HG02938 (cell line): ENCODE results near the gene RSPH9.
A peak's percentile ranks its signal among the peaks of the same experiment; 100 is the strongest.

Experiments
- ATAC-seq: cut with Tn5 transposase; IDR thresholded peaks from one replicate; pipeline ENCODE4 v1.9.1; 2021; ENCODE audit warnings: mild to moderate bottlenecking, moderate library complexity; ENCODE audit not compliant: unreplicated experiment

The RSPH9 gene

DNA sequence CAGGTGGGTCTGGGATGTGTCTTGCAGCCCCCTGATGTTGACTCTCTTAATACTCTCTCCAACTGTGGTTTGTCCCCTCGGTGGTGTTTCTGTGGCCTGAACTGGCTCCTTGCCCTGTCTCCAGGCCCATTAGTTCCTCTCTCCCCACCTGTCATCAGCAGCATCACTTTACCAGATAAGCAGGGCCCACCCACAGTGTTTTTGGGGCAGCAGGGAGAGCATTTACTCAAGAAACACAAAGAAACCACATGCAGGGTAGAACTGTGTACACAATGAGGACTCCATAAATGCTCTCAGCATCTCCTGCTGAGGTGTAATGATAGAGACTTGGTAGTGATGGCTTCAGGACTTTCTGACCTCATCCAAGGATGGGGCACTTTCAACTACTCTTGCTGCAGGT lies 62.9 kb downstream of the RSPH9 start:
- ATAC-seq, result no peak

DNA sequence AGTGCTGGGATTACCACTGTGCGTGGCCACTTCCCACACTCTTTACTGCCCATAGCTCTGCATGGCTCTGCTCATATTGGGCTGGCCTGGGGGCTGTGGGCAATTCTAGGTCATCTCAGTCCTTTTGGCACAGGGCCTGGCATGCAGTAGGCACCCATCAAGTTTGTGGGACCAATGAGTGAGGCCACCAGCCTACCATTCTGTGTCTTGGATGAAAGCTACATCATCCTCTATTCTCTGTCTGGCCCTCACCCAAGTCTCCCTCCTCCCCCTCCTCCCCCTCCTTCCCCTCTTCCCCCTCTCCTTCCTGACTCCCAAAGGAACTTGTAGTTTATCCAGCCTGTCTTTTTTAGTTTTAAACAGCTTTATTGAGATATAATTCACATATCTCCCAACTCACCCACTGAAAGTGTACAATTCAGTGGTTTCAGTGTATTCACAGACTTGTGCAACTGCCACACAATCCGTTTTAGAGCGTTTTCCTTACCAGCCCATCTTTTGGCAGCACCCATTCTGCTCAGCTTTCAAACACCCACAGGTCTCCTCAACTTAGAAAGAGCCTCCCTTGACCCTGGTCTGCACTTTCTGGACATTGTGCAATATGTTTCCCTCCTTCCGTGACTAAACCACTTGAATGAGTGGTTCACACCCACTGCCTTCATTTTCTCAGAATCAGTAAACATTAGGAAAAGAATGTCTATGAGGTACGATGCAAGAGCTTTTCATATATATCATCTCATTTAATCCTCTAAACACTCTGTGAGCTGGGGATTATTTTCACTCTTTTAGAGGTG lies 64.2 kb downstream of the RSPH9 start:
- no peak for ATAC-seq

DNA sequence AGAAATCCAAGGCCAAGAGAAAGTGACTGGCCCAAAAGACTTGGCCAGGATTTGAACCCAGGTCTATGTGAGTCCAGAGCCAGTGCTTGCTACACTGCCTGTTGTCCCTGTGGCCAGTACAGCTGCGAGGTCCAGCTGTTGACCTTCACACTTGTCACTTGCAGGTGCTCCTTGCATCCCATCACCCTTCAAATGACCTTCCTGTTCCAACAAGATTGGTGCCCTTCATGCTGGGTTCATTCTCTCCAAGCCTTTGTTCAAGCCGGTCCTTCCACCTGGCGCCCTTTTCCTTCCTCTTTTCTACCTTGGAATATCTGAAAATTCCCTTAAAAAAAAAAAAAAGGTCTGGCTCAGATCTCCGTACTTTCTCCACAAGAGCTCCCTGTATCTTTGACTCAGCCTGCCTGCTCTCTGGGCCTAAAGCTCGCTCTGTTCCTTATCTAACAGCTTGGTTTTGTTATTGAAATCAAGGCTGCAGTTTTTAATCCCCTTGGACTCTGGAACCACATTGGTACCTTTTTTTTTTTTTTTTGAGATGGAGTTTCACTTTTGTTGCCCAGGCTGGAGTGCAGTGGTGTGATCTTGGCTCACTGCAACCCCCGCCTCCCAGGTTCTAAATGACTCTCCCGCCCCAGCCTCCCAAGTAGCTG lies 64.9 kb downstream of the RSPH9 start:
- no peak for ATAC-seq

DNA sequence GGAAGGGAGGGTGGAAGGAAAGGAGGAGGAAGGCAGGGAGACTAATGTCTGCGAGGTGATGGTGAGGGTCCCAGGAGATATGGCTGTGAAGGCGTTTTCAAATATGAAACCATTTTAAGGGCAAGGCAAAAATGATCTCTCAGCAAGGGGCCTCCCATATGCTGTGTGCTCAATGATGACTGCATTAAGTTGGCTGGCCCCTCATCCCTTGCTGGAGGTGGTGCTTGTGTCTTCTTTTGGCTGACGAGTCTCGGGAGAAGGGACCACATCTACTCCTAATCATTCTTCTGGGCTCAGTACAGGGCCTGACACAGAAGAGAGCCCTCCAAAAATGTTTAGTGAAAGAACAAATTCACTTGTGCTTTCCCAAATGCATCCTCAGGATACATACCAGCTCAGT lies 65.7 kb downstream of the RSPH9 start:
- ATAC-seq, result no peak

DNA sequence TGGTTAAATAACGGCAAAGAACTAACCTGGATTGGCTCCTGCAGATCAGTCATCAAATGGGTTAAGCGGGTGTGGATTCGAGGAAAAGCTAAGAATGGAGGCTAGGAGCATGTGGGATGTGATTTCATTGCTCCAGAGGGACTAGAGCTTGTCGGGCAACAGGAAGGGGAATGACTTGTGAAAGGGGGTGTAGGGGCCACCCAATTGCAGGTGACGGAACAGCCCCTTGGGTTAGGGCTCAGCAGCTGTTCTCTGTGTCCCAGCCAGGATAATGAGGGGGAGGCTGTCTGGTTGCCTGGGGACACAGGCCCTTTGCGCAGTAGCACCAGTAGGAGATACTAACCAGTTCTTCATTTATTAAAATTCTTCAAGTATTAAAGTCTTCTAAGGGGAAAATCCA lies 67.7 kb downstream of the RSPH9 start:
- no peak for ATAC-seq

DNA sequence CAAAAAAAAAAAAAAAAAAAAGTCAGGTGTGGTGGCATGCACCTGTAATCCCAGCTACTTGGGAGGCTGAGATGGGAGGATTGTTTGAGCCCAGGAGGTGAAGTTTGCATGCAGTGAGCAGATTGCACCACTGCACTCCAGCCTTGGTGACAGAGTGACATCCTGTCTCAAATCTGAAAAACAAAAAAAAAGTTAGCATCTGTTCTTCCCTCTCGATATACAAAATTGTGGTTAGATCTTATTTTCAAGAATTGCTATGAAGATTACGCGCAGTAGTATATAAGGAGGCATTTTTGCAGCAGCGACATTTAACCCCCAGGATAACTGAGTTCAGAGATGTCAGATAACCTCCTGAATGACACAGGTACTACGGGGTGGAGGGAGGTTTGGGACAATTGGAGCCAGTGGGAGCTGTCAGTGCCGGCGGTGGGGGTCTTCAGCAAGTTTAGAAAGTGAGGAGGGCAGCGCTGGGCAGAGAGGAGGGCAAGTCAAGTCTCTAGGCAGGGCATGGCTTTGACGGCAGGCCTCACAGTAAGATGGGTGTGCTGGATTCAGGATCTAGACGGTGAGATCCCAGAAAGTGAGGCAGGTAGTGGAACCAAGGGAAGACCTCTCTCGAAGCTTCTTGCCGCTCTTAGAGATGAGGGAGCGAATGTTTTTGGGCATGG lies 68.9 kb downstream of the RSPH9 start:
- ATAC-seq, result no peak

DNA sequence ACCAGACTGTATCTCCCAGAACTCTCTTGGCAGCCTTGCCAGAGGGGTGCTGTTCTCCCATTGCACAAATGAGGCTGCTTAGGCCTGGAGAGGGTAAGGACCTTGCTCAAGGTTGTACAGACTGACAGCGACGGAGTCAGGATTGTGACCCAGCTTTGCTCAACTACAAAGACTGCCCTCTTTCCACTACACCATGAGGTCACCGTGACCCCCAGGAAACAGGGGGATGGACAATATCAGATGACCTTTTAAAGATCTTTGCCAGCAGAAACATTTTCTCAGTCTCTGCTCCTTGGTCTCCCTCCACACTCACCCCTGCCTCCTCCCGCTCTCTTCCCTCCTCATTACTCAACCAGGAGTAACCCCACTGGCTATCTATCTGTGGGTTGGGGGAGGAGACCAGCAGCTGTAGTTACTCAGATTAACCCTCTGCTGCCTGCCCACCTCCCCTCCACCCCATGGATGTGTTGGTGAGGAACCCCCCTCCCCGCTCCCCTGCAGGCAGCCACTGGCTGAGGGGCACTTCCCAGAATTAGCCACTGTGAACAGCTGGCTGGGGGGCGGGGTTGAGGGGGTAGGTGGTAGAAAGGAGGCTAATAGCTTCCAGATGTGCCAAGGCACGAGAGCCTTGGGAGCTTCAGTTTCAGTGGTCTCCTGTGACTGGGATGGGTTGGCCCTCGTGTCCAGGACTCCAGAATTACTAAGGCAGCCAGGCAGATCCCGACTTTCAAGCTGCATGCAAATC lies 69.6 kb downstream of the RSPH9 start:
- ATAC-seq, result peak; percentile 5

DNA sequence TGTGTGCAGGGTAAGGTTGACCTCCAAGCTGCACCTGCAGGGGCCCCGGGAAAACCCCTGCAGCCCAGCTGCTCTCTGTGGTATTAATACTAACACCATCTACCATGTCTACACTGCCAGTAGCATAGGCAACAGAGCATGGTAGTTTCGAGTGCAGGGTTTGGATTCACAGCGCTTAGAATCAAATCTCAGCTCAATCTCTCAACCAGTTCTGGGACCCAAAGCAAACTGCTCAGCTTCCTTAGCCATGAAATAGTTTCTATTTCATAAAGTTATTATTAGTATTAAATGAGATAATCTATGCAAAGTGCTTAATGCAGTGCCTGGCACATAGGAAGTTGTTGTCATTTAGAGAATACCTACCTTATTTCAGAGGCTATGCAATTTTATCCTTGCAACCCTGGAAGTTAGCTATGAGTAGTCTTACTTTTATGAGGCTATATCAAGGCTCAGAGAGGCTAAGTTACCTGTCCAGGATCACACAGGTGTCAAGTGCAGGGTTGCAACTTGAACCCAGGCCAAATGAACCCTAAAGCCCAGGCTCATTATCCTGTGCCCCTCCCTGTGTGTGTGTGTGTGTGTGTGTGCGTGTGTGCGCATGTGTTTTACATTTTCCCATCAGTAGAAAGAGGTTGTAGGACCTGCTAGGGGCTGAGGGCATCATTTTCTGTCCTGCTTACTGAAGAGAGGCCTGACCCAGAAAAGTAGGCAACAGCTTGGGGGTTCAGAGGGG lies 70.4 kb downstream of the RSPH9 start:
- ATAC-seq, result peak; percentile 82

DNA sequence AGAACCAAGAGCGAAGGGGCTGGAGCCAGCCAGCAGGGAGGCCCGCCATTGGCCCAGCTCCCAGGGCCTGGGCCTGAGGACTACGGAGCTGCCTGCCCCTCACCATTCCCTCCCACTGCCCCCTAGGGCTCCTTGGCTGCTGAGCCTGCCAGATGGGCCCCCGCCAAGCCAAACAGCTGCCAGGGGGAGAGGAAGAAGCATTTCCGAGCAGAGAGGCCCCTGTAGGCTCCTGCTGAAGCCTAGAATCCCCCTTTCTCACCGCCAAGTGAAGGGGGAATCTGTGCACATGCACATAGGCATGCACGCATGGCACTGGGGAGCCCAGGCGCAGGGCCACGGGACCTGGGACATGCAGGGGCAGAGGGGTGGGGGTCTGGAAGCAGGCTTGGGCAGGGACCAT lies 71.3 kb downstream of the RSPH9 start:
- ATAC-seq, result no peak

DNA sequence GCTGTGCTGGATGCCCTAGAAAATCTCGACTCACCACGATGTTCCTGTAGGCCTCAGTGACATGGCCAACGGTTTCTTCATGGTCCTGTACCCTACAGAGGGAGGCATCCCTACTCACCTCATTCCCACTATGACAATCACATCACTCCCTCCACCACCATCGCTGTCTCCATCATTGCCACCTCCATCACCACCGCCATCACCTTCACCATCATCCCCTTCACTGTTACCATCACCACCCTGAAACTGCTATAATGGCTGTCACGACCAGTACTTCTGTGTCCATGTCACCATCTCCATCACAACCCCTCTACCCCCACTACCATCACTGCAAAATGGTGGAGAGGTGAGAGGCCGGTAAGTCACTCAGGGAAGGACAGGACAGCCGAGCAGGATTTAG lies 72.6 kb downstream of the RSPH9 start:
- ATAC-seq, result no peak

DNA sequence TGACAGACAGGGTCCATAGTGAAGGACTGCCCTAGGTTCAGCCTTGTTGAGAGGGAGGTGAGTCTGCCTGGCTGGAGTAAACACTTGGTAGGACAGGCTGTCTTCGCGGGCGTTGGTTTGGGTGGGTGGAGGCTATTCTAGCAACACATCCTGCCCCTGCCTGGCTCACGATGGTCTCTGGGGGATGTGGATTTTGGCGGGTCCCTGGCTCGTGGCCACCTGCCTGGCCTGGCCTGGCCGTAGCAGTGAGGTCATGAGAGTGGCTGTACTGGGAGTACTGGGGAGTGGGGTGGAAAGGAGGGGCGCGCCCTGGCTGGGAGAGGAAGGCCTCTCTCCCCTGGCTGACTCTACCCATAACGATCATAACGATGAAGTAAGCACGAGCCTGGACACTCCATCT lies 73.0 kb downstream of the RSPH9 start:
- no peak for ATAC-seq

DNA sequence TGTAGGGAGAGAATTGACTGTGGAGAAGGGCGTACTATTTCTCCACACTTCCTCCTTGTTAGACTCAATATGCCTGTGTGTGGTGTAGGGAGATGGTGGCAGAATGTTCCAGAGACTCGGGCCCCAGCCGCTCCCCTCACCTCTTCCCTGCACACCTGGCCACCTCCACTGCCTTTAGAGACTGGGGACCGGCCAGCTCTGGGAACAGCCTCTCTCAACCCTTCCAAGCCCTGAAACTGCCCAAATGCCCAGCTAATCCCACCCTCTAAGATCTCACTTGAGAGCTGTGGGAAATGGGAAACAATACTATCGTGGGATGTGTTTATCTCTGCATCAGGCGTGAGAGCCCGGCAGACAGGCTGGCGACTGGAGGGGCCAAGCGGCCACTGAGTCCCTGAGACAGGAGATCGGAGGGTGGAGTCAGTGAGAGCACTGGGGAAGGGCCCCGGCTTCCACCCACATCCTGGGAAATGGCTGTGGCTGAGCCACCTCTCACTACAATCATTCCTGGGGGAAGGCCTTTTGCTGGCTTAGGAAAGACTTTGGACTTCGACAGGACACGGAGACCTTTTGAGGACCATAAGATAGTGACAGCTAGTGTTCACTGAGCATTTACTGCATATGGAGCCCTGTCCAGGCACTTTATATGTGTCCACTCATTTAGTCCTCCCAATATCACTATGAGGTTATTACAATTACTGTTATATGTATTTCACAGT lies 73.7 kb downstream of the RSPH9 start:
- no peak for ATAC-seq

DNA sequence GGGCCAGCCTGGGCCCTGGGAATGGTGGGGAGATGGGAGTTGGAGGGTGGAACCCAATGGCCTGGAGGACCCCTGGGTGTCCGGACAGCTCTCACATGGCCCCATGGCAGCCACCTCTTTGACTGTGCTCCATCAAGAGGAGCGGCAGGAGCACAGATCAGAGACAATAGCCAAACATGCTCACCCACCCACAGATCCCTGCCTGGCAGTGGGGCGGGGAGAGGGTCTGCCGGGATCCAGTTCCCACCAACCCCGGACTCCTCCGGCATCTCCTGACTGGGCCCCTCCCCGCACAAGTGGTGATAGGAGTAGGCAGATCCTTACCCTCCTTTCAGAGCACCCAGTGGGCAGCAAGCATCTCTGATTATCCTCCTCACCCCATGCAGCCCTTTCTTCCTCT lies 74.7 kb downstream of the RSPH9 start:
- no peak for ATAC-seq

DNA sequence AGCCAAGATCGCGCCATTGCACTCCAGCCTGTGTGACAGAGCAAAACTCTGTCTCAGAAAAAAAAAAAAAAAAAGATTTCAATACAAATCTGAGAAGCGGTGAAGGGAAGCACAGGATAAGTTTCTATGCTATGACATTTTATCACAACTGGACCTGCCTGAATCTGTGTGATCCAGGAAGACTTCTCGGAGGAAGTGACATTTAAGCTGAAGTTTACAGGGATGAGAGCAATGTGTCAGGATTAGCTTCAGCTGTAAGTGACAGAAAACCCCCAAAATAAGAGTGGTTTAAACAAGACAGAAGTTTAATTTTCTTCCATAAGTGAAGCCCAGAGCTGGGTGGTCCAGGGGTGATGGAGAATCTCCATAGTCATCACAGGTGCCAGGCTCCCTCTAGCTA lies 76.2 kb downstream of the RSPH9 start:
- no peak for ATAC-seq
